Bronchial epithelial cell (primary cell): ENCODE results near the gene ATF5. TPM values are rescaled to one million over a fixed set of nuclear protein-coding genes. Genes with fewer than 3 reads are reported as not detected.

ENCODE experiments used
- DNase-seq: peaks from one replicate; pipeline ENCODE4 v3.0.0-alpha.2; 2010; ENCODE audit warnings: low read depth
- FAIRE-seq: peaks from 2 replicates; lab custom pipeline; 2011; peaks lifted over from hg19 to GRCh38; lab: Jason Lieb, UNC
- H3K27me3 ChIP-seq: 2 replicates; pipeline ENCODE4 v1.5.1; 2011; ENCODE audit warnings: low read length; ENCODE audit not compliant: control insufficient read depth, insufficient read depth
- H3K36me3 ChIP-seq: 2 replicates; pipeline ENCODE4 v1.5.1; 2011; ENCODE audit warnings: low read length; ENCODE audit not compliant: control insufficient read depth, insufficient read depth
- H3K4me3 ChIP-seq: 2 replicates; pipeline ENCODE4 v1.5.1; 2011; ENCODE audit warnings: mild to moderate bottlenecking, low read depth, low read length, control low read depth
- CTCF ChIP-seq: IDR thresholded peaks from 2 replicates; pipeline ENCODE4 v1.5.1; 2011; ENCODE audit warnings: mild to moderate bottlenecking, moderate library complexity, low read length, control low read depth, inconsistent platforms; ENCODE audit not compliant: insufficient read depth, severe bottlenecking
- total RNA-seq: library from RNA; depleted of rRNA; stranded (reverse); fragments of >200 nt; gene quantifications from 2 replicates; pipeline ENCODE4 v1.2.1, GENCODE V29; 2014

The ATF5 gene
- total RNA-seq, 1 donor from 2014 or later = 1.8 TPM

GRCh38 chr19:49887665-49888509 lies 41.1 kb upstream of the ATF5 start:
- TF ChIP-seq CTCF = no peak
- H3K27me3 ChIP-seq = no peaks in the 10 kb centered on the region
- H3K4me3 ChIP-seq = no peak overlapping the region
- DNase-seq (no peak), FAIRE-seq (no peak)
- H3K36me3 ChIP-seq = peaks cover 14% of the 10 kb centered on the region

GRCh38 chr19:49888510-49888824 lies 40.5 kb upstream of the ATF5 start:
- no peak for TF ChIP-seq CTCF
- H3K4me3 ChIP-seq = no peak overlapping the region
- H3K27me3 ChIP-seq = no peaks in the 10 kb centered on the region
- DNase-seq = no peak
- no peak for FAIRE-seq
- peaks cover 10% of the 10 kb centered on the region for H3K36me3 ChIP-seq

- peaks cover 4% of the 10 kb centered on the region for H3K36me3 ChIP-seq
- TF ChIP-seq CTCF = no peak
- no peaks in the 10 kb centered on the region for H3K27me3 ChIP-seq
- FAIRE-seq (no peak), DNase-seq (no peak)
- no peak overlapping the region for H3K4me3 ChIP-seq
Observed at GRCh38 chr19:49889038-49889686, 39.8 kb upstream of the ATF5 start.

- DNase-seq (peak; percentile 62), FAIRE-seq (no peak)
- Histone ChIP-seq H3K36me3 (no peaks in the 10 kb centered on the region), H3K27me3 (no peaks in the 10 kb centered on the region), H3K4me3 (peak overlapping the region; percentile 24)
- peak; percentile 91 for TF ChIP-seq CTCF
Observed at GRCh38 chr19:49889687-49890348, 39.2 kb upstream of the ATF5 start.

- DNase-seq (peak; percentile 33), FAIRE-seq (no peak)
- Histone ChIP-seq H3K27me3 (no peaks in the 10 kb centered on the region), H3K36me3 (no peaks in the 10 kb centered on the region), H3K4me3 (peak overlapping the region; percentile 24)
- TF ChIP-seq CTCF = no peak
Observed at GRCh38 chr19:49890349-49891311, 38.4 kb upstream of the ATF5 start.
